ENCODE measurements around the gene HCN2.

- TF ChIP-seq, protein P1, sequence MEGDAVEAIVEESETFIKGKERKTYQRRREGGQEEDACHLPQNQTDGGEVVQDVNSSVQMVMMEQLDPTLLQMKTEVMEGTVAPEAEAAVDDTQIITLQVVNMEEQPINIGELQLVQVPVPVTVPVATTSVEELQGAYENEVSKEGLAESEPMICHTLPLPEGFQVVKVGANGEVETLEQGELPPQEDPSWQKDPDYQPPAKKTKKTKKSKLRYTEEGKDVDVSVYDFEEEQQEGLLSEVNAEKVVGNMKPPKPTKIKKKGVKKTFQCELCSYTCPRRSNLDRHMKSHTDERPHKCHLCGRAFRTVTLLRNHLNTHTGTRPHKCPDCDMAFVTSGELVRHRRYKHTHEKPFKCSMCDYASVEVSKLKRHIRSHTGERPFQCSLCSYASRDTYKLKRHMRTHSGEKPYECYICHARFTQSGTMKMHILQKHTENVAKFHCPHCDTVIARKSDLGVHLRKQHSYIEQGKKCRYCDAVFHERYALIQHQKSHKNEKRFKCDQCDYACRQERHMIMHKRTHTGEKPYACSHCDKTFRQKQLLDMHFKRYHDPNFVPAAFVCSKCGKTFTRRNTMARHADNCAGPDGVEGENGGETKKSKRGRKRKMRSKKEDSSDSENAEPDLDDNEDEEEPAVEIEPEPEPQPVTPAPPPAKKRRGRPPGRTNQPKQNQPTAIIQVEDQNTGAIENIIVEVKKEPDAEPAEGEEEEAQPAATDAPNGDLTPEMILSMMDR (IDR thresholded peaks at IDR 0.05; ENCODE audit: poor library complexity, severe bottlenecking) = no peak
- TF ChIP-seq EZH2 (IDR thresholded peaks at IDR 0.05; ENCODE audit: borderline replicate concordance, insufficient read depth, low read length, poor library complexity, severe bottlenecking) (no peak), SMC3 (conservative IDR thresholded peaks at IDR 0.05; ENCODE audit: poor library complexity) (no peak), EP300 (conservative IDR thresholded peaks at IDR 0.05; ENCODE audit: poor library complexity, severe bottlenecking) (no peak), POLR2AphosphoS5 (IDR thresholded peaks at IDR 0.05) (no peak)
- TF ChIP-seq, protein P2, sequence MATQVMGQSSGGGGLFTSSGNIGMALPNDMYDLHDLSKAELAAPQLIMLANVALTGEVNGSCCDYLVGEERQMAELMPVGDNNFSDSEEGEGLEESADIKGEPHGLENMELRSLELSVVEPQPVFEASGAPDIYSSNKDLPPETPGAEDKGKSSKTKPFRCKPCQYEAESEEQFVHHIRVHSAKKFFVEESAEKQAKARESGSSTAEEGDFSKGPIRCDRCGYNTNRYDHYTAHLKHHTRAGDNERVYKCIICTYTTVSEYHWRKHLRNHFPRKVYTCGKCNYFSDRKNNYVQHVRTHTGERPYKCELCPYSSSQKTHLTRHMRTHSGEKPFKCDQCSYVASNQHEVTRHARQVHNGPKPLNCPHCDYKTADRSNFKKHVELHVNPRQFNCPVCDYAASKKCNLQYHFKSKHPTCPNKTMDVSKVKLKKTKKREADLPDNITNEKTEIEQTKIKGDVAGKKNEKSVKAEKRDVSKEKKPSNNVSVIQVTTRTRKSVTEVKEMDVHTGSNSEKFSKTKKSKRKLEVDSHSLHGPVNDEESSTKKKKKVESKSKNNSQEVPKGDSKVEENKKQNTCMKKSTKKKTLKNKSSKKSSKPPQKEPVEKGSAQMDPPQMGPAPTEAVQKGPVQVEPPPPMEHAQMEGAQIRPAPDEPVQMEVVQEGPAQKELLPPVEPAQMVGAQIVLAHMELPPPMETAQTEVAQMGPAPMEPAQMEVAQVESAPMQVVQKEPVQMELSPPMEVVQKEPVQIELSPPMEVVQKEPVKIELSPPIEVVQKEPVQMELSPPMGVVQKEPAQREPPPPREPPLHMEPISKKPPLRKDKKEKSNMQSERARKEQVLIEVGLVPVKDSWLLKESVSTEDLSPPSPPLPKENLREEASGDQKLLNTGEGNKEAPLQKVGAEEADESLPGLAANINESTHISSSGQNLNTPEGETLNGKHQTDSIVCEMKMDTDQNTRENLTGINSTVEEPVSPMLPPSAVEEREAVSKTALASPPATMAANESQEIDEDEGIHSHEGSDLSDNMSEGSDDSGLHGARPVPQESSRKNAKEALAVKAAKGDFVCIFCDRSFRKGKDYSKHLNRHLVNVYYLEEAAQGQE (IDR thresholded peaks at IDR 0.05; ENCODE audit: borderline replicate concordance) = no peak
Measured at GRCh38 chr19:651991-652390, 62.3 kb downstream of the HCN2 start.

Measured in neural cell (in vitro differentiated cells).